Peyer's patch (tissue), 4 donors: ENCODE results near the gene CHMP2B. TPM values are rescaled to one million over a fixed set of nuclear protein-coding genes. Genes with fewer than 3 reads are reported as not detected.

Source experiments
- DNase-seq, 3 donors: peaks; one replicate each; pipeline ENCODE4 v3.0.0-alpha.2; 2017 to 2019
- H3K27ac ChIP-seq, 4 donors: fragments of 200-600 bp; sonication (generic); one replicate each; pipeline ENCODE4 v1.5.1; 2016 to 2019
- H3K27me3 ChIP-seq, 2 donors: fragments of 200-600 bp; sonication (generic); one replicate each; pipeline ENCODE4 v1.5.1; 2019
- H3K36me3 ChIP-seq, 3 donors: fragments of 200-600 bp; sonication (generic); one replicate each; pipeline ENCODE4 v1.5.1; 2016 to 2019
- H3K4me1 ChIP-seq, 4 donors: fragments of 200-600 bp; sonication (generic); one replicate each; pipeline ENCODE4 v1.5.1; 2016 to 2019
- H3K4me3 ChIP-seq, 4 donors: fragments of 200-600 bp; sonication (generic); 1 replicate in 3 of 4; 2 replicates in 1 of 4; pipeline ENCODE4 v1.5.1; 2016 to 2019; ENCODE audit warnings: mild to moderate bottlenecking in 1 of 4
- H3K9me3 ChIP-seq, 4 donors: fragments of 200-600 bp; sonication (generic); one replicate each; pipeline ENCODE4 v1.5.1; 2016 to 2019; ENCODE audit warnings: mild to moderate bottlenecking in 1 of 4
- POLR2A ChIP-seq, 2 donors: fragments of 450-650 bp; IDR thresholded peaks; one replicate each; pipeline ENCODE4 v1.5.1; 2017; ENCODE audit warnings: antibody characterized with exemption in 2 of 2, mild to moderate bottlenecking in 2 of 2, moderate library complexity in 2 of 2
- total RNA-seq, 4 donors: library from RNA; depleted of rRNA; stranded (reverse); fragments of >200 nt; gene quantifications; one replicate each; pipeline ENCODE4 v1.1.0, GENCODE V29; 2016
- TF ChIP-seq, protein P1 (sequence below), 6 experiments: fragments of 450-650 bp in 4 of 6; fragments of 200-600 bp in 2 of 6; sonication (generic) in 1 of 6; IDR thresholded peaks; one replicate each; pipeline ENCODE4 v1.5.1; 2017 to 2019; ENCODE audit warnings: antibody characterized with exemption in 6 of 6, mild to moderate bottlenecking in 3 of 6, moderate library complexity in 1 of 6

CHMP2B gene
- 10 to 100 TPM; 27.1 to 60.6 (median 38.6) TPM for total RNA-seq

GRCh38 chr3:87227104-87227834 lies at the start of gene CHMP2B:
CHMP2B (plus strand) TSS chr3:87227309; CDS start chr3:87227523, 214 bp downstream.
- peak; percentile 89 to 98 (median 95) for DNase-seq
- Histone ChIP-seq H3K9me3 (no peaks in the 10 kb centered on the region), H3K4me1 (peaks cover 0 to 17% (median 4%) of the 10 kb centered on the region in 4 donors), H3K36me3 (no peaks in the 10 kb centered on the region), H3K27me3 (no peaks in the 10 kb centered on the region), H3K27ac (peak within 1 kb of the TSS; percentile 86 to 93 (median 90)), H3K4me3 (peak within 1 kb of the TSS; percentile 72 to 97 (median 84))
- TF ChIP-seq POLR2A (IDR thresholded peaks at IDR 0.05) = peak; percentile 81 to 90
- TF ChIP-seq, protein P1, sequence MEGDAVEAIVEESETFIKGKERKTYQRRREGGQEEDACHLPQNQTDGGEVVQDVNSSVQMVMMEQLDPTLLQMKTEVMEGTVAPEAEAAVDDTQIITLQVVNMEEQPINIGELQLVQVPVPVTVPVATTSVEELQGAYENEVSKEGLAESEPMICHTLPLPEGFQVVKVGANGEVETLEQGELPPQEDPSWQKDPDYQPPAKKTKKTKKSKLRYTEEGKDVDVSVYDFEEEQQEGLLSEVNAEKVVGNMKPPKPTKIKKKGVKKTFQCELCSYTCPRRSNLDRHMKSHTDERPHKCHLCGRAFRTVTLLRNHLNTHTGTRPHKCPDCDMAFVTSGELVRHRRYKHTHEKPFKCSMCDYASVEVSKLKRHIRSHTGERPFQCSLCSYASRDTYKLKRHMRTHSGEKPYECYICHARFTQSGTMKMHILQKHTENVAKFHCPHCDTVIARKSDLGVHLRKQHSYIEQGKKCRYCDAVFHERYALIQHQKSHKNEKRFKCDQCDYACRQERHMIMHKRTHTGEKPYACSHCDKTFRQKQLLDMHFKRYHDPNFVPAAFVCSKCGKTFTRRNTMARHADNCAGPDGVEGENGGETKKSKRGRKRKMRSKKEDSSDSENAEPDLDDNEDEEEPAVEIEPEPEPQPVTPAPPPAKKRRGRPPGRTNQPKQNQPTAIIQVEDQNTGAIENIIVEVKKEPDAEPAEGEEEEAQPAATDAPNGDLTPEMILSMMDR (IDR thresholded peaks at IDR 0.05) = no peak

GRCh38 chr3:87179642-87180041 lies 47.5 kb upstream of the CHMP2B start:
- Histone ChIP-seq H3K9me3 (no peaks in the 10 kb centered on the region), H3K4me1 (no peaks in the 10 kb centered on the region), H3K4me3 (no peak overlapping the region), H3K27ac (no peak overlapping the region), H3K27me3 (no peaks in the 10 kb centered on the region), H3K36me3 (no peaks in the 10 kb centered on the region)
- no peak for TF ChIP-seq POLR2A (IDR thresholded peaks at IDR 0.05)
- TF ChIP-seq, protein P1 (IDR thresholded peaks at IDR 0.05) = no peak
- no peak for DNase-seq

- H3K4me3 ChIP-seq = no peak overlapping the region
- no peaks in the 10 kb centered on the region for H3K9me3 ChIP-seq
- no peak overlapping the region for H3K27ac ChIP-seq
- no peaks in the 10 kb centered on the region for H3K4me1 ChIP-seq
- DNase-seq = no peak
- TF ChIP-seq, protein P1 (IDR thresholded peaks at IDR 0.05) = no peak
- TF ChIP-seq POLR2A (IDR thresholded peaks at IDR 0.05) = no peak
- H3K36me3 ChIP-seq = no peaks in the 10 kb centered on the region
- H3K27me3 ChIP-seq = no peaks in the 10 kb centered on the region
Observed at GRCh38 chr3:87181551-87181950, 45.6 kb upstream of the CHMP2B start.

- TF ChIP-seq, protein P1 (IDR thresholded peaks at IDR 0.05) = no peak
- no peak for TF ChIP-seq POLR2A (IDR thresholded peaks at IDR 0.05)
- Histone ChIP-seq H3K9me3 (no peaks in the 10 kb centered on the region), H3K4me3 (no peak overlapping the region), H3K27ac (no peak overlapping the region), H3K36me3 (no peaks in the 10 kb centered on the region), H3K27me3 (no peaks in the 10 kb centered on the region), H3K4me1 (no peaks in the 10 kb centered on the region)
- DNase-seq = no peak
Observed at GRCh38 chr3:87182023-87182422, 45.1 kb upstream of the CHMP2B start.

- H3K9me3 ChIP-seq = no peaks in the 10 kb centered on the region
- no peak for DNase-seq
- TF ChIP-seq POLR2A (IDR thresholded peaks at IDR 0.05) = no peak
- TF ChIP-seq, protein P1 (IDR thresholded peaks at IDR 0.05) = no peak
Observed at GRCh38 chr3:87186608-87187159, 40.4 kb upstream of the CHMP2B start.

More at GRCh38 chr3:87186608-87187159, 40.4 kb upstream of the CHMP2B start:
- Histone ChIP-seq H3K27ac (no peak overlapping the region), H3K4me1 (no peaks in the 10 kb centered on the region), H3K4me3 (no peak overlapping the region), H3K36me3 (no peaks in the 10 kb centered on the region), H3K27me3 (no peaks in the 10 kb centered on the region)
